HG03064 (cell line): ENCODE results near the gene PTPRH.
"Not testable (repeated sequence)": the region's sequence is repeated elsewhere in the genome, so short reads cannot be mapped to it uniquely, and the experiment has no call there.

Source experiments
- ATAC-seq: cut with Tn5 transposase; IDR thresholded peaks from one replicate; pipeline ENCODE4 v1.9.1; 2021; ENCODE audit warnings: low read depth; ENCODE audit not compliant: unreplicated experiment

PTPRH gene

DNA sequence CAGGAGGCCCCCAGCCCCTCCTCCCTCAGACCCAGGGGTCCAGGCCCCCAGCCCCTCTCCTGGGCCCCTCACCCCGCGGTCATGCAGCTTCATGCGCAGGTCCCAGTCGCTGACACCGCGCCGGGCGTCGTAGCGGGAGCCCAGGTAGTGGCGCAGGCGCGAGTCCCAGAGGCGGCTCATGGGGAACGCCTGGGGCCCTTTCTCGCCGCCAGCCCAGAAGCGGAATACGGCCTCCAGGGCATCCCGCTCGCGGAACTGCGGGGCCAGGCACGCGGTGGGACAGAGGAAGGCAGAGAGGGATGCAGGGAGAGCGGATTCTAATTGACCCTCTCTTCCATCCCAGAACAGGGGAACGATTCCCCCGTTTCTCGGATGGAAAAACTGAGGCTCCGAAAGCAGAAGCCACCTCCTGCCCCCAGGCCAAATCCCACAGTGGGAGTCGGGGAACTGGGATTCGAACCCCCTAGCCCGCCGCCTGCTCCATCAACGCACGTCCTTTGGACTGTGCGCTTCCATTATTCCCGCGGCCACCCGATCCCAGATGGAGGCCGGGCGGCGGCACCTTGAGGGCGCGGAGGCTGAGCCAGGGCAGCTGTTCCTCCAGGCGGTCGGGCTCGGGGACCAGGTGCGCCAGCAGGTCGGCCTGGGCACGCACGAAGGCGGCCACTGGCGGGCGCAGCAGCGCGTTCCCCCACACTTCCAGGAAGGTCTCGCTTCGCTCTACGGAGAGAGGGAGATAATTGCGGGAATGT lies 47.6 kb downstream of the PTPRH start:
- no peak for ATAC-seq

DNA sequence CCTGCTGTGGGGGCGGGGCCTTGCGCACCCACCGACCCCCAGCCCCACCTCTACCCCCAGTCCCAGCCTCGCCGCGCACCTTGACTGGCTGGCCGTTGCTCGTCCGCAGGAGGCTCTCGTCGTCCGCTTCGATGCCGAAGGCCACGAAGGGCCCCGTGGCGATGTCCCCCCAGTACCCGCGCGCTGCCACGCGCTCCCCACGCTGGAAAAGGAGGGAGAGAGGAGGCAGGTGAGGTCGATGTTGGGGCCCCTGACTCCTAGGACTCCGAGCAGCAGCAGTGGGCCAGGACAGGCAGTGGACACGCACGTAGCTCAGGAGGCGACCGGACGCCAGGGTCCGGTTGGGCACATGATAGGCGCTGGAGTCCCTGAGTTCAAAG lies 48.3 kb downstream of the PTPRH start:
- ATAC-seq, result no peak

DNA sequence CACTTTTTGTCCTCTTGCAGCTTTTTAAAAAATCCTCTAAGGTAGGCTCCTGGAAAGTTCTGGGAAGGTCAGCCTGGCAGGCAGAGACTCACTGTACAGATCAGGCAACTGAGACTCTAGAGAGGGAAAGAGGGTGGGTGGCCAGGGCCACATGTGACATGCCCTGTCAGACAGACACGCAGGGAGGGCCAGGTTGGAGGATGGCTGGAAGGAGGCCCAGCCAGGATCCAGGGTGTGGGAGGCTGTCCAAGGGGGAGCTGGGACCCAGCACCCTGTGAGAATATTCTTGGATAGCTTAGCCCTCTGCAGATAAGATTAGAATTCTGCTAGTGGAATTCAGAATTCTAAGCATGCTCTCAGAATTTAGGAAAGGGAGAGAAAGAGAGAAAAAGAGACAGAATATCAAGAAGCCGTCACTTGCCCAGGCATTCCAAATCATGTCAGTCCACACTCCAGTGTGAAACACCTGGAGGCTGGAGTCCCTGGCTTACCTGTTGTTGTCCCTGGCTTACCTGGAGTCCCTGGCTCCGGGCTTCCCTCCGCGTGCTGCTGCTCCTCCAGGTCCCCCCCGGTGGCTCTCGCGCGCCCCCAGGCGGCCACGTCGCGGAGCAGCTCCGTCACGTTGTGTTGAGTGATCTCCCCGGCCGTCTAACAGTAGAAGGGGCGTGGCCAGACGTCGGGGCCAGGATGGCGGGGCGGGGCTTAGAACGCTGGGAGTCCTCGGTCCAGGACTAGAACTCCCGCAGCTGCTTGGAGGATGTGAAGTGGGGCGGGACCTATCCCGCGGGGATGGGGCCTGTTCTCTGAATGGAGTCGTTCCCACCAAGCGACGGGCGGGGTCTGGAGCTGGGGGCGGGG lies 48.9 kb downstream of the PTPRH start:
- ATAC-seq, result no peak

DNA sequence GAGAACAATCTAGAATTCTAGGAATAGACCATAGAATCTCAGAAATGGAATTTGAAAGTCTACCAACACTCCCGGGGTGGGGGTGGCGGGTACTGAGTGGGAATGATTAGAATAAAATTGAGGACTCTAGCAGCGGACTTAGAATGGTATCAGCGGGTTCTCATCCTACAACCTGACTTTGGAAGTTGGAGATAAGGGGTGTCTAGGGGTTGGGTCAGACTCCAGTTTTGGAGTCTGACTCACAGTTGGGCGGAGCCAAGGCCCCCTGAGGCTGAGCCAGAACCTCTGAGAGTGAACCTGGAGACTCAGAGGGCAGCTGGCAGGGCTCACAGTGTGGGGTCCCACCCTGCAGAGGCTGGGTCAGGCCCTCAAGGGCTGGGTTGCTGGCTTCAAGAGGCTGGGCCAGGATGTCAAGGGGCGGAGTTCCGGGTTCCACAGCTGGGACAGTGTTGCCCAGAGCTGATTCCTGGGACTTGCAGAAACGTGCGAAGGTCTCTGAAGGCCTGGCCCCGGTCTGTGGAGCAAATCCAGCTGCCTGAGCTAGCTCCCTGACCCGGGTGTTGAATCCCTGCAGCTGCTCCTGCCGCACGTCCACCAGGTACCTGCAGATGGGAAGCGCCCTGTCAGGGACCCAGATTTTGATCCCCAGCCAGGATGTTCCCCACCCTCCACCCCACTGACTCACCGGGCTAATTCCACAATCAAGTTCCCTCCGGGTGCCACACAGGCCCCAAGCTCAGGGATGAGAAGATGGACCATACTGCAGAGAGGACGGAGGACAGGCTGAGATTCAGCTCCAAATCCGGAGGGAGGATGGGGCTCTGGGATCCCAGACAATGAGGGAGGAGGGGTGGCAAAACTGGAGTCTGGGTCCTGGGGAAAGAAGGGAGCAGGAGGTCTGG lies 50.2 kb downstream of the PTPRH start:
- no peak for ATAC-seq

DNA sequence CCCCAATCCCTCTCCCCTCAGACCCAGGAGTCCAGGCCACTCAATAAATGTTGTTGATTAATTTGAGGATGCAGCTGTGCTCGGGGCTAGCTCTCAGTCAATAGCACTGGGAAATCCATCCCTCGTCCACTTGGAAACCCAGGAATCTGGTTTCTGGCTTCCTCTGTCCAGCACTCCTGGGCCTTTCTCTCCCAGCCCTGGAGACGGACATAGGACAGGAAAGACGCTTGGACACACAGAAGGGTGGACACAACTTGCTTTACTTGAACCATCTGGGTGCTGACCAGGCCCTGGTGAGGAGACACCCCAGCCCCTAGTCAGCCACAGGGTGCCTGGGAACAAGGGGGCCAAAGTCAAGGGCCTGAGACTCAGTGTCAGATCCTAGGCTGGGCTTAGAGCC lies 50.9 kb downstream of the PTPRH start:
- ATAC-seq, result no peak

DNA sequence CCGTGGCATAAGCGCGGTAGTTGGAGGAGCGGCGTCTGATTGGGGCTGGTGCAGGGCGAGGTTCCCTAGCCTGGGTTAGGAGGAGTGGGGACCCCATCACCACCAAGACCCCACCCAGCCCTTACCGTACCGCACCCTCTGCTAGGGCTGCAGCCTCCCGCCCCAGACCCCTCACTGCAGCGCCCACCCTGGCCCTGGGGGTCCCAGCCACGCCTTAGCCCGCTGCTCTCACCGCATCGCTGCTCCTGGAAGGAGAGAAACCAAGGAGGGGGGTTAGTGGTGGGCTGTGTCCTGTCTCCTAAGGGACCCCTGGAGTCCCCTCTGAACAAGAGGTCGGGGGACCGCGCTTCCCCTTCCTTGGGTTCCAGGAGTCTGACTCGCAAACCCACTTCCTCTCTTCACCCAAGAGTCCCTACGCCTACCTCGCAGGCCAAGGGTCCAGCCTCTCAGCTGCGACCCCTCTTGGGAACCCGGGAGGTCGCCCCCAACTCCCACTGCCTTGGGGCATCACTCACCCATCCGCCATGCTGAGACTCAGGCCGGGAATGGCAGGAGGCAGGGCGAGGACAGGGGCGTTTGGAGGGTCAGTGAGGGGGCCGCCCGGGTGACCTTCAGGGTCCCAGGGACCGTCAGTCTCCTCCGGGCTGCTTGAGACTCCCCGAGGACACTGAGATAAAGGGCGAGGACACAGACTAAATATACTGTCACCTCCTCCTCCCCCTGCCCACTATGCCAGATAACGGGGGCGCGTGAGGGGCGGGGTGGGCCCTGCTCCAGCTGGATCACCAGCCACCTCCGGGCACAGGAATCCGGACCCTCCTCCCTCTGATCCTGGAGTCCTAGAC lies 52.0 kb downstream of the PTPRH start, which contains the start of gene TNNI3:
TSS of gene TNNI3 (minus strand) at position 669 of the 845 bp plus-strand sequence. CDS start at position 526, 143 bp downstream.
- ATAC-seq, result no peak

DNA sequence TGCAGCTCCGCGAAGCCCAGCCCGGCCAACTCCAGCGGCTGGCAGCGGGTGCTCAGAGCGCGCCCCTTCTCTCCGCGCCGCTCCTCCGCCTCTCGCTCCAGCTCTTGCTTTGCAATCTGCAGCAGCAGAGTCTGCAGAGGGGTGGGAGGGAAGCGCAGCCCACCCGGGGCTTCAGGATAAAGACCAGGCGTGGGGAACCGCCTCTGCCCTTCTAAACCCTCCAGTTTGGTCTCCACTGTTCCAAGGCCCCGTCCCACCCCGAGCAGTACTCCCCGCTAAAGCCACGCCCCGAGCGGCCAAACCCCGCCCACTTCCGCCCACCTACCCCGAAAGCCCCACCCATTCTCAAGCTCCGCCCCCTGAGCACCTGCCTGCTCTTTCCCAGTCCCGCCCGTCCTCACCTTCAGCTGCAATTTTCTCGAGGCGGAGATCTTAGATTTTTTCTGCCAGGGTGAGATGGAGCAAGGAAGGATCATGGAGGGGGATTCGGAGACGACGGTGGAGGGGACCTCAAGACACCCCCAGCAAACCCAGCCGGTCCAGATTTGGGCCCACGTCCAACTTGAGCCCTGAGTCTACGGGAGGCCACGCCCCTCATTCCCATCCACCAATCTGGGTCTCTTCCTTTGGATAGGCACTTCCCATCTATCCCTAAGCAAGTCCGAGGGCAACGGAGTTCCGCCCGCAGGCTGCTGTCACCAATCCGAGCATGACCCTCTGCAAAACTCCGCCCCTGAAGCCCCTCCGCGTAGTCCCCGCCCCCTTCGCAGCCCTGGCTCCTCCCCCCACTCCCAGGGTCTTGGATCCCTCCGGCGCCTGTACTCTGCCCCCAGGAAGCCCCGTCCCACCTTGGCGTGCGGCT lies 52.9 kb downstream of the PTPRH start:
- ATAC-seq, result no peak

DNA sequence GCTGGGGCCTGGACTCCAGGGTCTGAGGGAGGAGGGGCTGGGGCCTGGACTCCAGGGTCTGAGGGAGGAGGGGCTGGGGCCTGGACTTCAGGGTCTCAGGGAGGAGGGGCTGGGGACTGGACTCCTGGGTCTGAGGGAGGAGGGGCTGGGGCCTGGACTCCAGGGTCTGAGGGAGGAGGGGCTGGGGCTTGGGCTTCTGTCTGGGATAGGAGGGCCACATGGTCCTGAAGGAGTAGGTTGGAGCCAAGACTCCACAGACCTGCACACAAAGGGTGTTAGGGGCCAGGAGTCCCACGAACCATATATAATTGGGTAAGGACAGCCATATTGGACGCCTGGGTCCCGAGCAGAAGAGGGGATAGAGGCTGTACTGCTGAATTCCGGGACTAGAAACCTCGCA lies 53.5 kb downstream of the PTPRH start:
- ATAC-seq, result not testable (repeated sequence)

DNA sequence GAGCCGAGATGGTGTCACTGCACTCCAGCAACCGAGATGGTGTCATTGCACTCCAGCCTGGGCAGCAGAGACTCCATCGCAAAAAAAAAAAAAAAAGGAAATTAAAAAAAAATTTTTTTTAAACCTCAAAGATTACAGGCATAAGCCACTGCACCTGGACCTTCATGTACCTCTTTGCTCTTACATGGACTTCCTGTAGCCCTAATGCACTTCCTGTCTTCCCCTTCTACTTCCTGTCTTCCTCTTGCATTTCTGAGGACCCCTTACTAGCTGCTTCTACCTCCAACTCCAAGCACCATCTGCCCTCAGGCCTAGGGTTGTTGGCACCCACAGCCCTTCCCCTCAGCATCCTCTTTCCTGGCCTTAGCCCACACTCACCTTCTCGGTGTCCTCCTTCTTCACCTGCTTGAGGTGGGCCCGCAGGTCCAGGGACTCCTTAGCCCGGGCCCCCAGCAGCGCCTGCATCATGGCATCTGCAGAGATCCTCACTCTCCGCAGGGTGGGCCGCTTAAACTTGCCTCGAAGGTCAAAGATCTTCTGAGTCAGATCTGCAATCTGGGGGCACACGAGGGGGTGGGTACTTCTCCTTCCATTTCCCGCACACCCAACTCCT lies 55.5 kb downstream of the PTPRH start:
- no peak for ATAC-seq

DNA sequence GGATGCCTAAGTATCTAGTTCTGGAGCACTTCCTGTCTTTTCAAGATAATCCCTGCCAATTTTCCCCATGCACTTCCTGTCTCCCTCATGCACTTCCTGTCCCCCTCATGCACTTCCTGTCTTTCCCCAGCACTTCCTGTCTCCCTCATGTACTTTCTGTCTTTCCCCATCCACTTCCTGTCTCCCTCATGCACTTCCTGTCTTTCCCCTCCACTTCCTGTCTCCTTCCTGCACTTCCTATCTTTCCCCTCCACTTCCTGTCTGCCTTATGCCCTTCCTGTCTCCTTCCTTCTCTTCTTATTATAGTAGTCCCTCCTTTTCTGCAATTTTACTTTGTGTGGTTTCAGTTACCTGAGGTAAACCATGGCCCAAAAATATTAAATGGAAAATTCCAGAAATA lies 57.3 kb downstream of the PTPRH start:
- ATAC-seq, result no peak

DNA sequence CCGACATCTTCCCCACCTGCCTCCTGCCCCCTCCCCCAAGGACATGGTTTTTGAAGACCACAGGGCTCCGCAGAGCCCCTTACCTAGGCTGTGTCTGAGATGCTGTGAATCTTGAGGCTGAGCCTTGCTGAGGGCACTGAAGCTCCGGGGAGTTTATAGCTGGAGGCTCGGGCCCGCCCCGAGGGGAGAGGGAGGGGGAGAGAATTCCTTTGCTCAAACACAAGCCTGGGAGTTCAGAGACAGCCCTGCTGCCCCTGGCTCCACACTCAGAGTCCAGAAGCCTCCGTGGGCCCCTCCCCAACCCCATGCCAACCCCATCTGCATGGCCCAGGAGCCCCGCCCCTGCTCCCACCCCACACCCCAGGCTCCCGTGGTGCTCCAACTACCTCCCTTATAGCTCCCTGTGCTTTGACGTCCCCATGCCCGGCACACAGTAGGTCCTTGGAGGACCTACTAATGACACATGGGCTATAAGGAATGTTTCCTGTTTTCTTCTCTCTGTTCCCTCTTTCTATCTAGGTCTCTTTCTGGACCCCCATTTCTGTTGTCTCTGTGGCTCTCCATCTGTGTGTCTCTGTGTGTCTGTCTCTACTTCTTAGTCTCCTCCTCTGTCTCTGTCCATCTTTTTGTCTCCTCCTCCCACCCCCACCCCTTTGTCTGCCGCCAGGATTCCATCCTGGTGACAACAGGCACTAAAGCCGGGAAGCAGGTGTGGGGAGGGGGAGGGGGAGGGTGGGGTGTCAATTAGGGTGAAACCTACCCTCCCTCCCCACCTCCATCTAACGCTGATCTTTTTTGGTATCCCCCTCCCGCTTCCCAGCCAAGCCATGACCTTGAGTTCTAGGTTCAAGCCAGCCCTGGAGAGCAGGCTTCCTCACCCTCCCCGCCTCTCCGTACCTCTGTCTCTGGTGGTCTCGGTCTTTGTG lies 60.0 kb downstream of the PTPRH start, which contains the start of gene TNNT1:
TSS of gene TNNT1 (minus strand) at position 129 of the 926 bp plus-strand sequence. CDS start 2,049 bp downstream, outside the sequence.
- no peak for ATAC-seq

DNA sequence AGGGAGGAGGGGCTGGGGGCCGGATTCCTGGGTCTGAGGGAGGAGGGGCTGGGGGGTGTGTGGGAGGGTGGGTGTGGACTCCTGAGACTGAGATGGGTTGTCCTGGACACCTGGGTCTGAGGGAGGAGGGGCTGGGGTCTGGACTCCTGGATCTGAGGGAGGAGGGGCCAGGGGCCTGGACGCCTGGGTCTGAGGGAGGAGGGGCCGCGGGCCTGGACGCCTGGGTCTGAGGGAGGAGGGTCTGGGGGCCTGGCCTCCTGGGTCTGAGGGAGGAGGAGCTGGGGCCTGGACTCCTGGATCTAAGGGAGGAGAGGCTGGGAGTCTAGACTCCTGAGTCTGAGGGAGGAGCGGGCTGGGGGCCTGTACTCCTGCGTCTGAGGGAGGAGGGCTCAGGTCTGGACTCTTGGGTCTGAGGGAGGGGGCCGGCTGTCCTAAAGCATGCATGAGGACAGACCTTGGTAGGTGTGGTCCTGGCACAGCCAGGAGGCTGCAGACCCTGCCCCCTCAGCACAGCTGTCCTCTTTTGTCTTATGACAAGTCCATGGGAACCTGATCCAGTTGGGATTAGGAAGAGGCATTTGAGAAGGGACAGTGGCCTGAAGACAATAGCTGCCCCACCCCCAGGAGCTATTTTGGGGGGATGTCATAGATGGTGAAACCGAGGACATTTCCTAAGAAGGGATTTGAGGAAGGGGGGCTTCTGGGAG lies 61.6 kb downstream of the PTPRH start:
- ATAC-seq, result no peak

DNA sequence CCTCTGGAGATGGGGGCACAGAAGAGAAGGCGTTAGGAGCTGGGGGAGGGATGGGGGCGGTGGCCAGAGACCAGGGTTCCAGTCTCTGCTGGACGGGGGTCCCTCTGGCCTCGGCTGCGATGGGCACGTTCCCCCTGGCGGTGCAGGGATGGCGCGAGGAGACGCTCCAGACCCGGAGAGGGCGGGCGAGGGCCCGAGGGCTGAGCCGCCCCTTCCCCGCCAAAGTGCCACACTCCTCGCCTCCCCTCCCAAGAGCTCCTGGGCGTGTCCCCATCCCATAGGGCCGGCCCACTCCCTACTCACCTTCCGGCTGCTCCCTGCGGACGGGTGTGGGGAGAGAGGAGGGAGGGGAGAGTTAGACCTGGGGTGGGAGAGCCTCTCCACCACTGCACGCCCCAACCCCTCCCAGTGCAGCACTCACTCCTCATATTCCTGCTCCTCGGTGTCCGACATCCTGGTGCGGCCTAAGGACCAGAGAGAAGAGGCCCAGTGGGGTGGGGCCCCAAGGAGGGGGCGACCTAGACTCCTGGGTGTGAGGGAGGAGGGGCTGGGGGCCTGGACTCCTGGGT lies 62.5 kb downstream of the PTPRH start:
- no peak for ATAC-seq

DNA sequence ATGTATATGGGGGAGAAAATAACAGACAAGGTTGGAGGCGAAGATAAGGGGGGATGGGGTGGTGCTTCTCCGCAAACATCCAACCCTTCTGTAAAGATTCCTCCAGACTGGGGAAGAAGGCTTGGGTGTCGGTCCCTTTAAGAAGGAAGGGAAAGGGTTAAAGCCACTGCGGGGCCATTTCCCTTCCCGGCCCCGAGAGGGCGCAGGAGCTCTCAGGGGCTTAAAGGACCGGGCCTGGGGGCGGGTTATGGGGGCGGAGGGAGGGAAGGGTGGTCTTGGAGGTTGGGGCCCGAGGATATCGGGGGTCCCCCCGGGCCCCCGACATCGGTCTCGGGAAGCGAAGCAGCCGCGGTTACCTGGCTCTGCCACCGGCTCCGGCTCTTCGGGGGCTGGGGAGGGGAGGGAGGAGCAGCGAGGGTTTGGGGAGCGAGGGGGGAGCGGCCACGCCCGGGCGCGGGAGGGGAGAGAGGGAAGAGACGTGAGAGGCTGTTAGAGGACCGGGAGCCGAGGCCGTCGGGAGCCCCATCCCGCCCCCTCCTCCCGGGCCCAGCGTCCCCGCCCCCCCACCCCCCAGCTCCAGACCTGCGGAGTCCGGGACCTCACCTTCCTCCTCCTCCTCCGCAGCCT lies 63.1 kb downstream of the PTPRH start:
- ATAC-seq, result no peak

DNA sequence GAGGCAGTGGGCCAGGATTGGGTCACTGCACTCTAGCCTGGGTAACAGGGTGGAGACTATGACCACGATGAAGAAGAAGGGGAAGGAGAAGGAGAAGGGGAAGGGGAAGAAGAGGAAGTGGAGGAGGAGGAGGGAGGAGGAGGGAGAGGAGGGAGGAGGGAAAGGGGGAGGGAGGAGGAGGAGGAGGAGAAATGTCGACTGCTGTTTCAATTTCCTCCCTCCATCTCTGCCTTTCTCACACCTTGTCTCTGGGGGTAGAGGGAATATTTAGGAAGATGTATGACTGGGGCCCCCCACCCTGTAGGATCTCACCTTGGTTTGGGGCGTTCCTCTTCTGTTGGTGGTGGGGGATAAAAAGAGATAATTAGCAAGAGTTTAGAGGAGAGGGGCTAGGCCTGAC lies 64.1 kb downstream of the PTPRH start:
- ATAC-seq, result no peak

DNA sequence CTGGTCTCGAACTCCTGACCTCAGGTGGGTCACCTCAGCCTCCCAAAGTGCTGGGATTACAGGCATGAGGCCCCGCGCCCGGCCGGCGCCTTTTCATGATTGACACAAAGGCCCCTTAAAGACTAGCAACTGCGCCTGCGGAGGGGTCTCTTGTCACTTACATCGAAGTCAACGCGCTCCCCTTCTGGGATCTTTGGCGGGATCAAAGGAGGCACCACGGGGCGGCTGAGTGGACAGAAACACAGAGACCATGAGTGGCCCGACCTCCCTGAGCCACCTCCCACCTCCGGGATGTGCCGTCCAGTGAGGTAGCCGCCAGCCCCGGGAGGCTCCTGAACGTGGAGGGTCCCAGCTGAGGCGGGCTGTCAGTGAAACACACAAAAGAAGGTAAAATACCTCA lies 67.6 kb downstream of the PTPRH start:
- ATAC-seq, result no peak
